ENCODE results near the gene OAF.

Gene OAF

GRCh38 chr11:120210626-120211521 is at the start of gene OAF:
Gene OAF (plus strand): TSS chr11:120211032. CDS start chr11:120211280, 248 bp downstream.
- H3K27me3 ChIP-seq (ENCODE audit: control insufficient read depth, low read length): peaks cover 38% of the 10 kb centered on the region
- H3K36me3 ChIP-seq (ENCODE audit: control insufficient read depth, low read length): no peaks in the 10 kb centered on the region
- no peaks in the 10 kb centered on the region for H4K20me1 ChIP-seq (ENCODE audit: control insufficient read depth, insufficient read depth, low read depth, low read length)
- H3K79me2 ChIP-seq (ENCODE audit: control insufficient read depth, low read length): no peaks in the 10 kb centered on the region
- no peaks in the 10 kb centered on the region for H3F3A ChIP-seq (ENCODE audit: control insufficient read depth, insufficient read depth)
- H3K9me3 ChIP-seq (ENCODE audit: control insufficient read depth, insufficient read depth, low read length): no peaks in the 10 kb centered on the region
- H3K4me3 ChIP-seq (ENCODE audit: low read length): peak within 1 kb of the TSS; percentile 69
- H3K4me1 ChIP-seq (ENCODE audit: control insufficient read depth, low read length): peaks cover 12% of the 10 kb centered on the region
- H3K4me2 ChIP-seq (ENCODE audit: low read length): peak within 1 kb of the TSS; percentile 82
- H3K27ac ChIP-seq (ENCODE audit: low read depth, low read length): no peak within 1 kb of the TSS
- no peaks in the 10 kb centered on the region for H3K9me2 ChIP-seq (replicated peaks; ENCODE audit: control insufficient read depth, low read length)
- TF ChIP-seq CTCF (IDR thresholded peaks at IDR 0.05; ENCODE audit: low read depth, low read length, poor library complexity, severe bottlenecking) (no peak), EZH2phosphoT487 (IDR thresholded peaks at IDR 0.05; ENCODE audit: borderline replicate concordance, low read length) (no peak)

- Histone ChIP-seq H3K9me3 (ENCODE audit: control insufficient read depth, insufficient read depth, low read length) (no peaks in the 10 kb centered on the region), H3K36me3 (ENCODE audit: control insufficient read depth, low read length) (no peaks in the 10 kb centered on the region), H3K4me2 (ENCODE audit: low read length) (no peak overlapping the region), H4K20me1 (ENCODE audit: control insufficient read depth, insufficient read depth, low read depth, low read length) (no peaks in the 10 kb centered on the region), H3K27ac (ENCODE audit: low read depth, low read length) (no peak overlapping the region), H3K4me3 (ENCODE audit: low read length) (no peak overlapping the region), H3K4me1 (ENCODE audit: control insufficient read depth, low read length) (peaks cover 3% of the 10 kb centered on the region; the same call in 1 of the 2 replicates), H3K27me3 (ENCODE audit: control insufficient read depth, low read length) (peaks cover 12% of the 10 kb centered on the region), H3K9me2 (replicated peaks; ENCODE audit: control insufficient read depth, low read length) (no peaks in the 10 kb centered on the region), H3F3A (ENCODE audit: control insufficient read depth, insufficient read depth) (no peaks in the 10 kb centered on the region), H3K79me2 (ENCODE audit: control insufficient read depth, low read length) (no peaks in the 10 kb centered on the region)
- no peak for TF ChIP-seq CTCF (IDR thresholded peaks at IDR 0.05; ENCODE audit: low read depth, low read length, poor library complexity, severe bottlenecking)
These were observed 43.2 kb upstream of the OAF start for GRCh38 chr11:120167659-120168058.

- Histone ChIP-seq H3K27me3 (ENCODE audit: control insufficient read depth, low read length) (peaks cover 14% of the 10 kb centered on the region), H3K9me2 (replicated peaks; ENCODE audit: control insufficient read depth, low read length) (no peaks in the 10 kb centered on the region), H3K4me2 (ENCODE audit: low read length) (no peak overlapping the region), H3K9me3 (ENCODE audit: control insufficient read depth, insufficient read depth, low read length) (no peaks in the 10 kb centered on the region), H4K20me1 (ENCODE audit: control insufficient read depth, insufficient read depth, low read depth, low read length) (no peaks in the 10 kb centered on the region), H3K79me2 (ENCODE audit: control insufficient read depth, low read length) (no peaks in the 10 kb centered on the region), H3K4me3 (ENCODE audit: low read length) (no peak overlapping the region), H3K27ac (ENCODE audit: low read depth, low read length) (no peak overlapping the region), H3K36me3 (ENCODE audit: control insufficient read depth, low read length) (no peaks in the 10 kb centered on the region), H3F3A (ENCODE audit: control insufficient read depth, insufficient read depth) (no peaks in the 10 kb centered on the region), H3K4me1 (ENCODE audit: control insufficient read depth, low read length) (peaks cover 3% of the 10 kb centered on the region; the same call in 1 of the 2 replicates)
- TF ChIP-seq CTCF (IDR thresholded peaks at IDR 0.05; ENCODE audit: low read depth, low read length, poor library complexity, severe bottlenecking): no peak
- no peak for TF ChIP-seq EZH2phosphoT487 (IDR thresholded peaks at IDR 0.05; ENCODE audit: borderline replicate concordance, low read length)
These were observed 42.5 kb upstream of the OAF start for GRCh38 chr11:120168108-120168959.

All from DOHH2 (cell line).